SW 1271 (cell line): ENCODE measurements around the gene MTHFD1L.
A peak's percentile ranks its signal among the peaks of the same experiment; 100 is the strongest.

Experiments
- DNase-seq, 2 experiments: peaks; one replicate each; lab custom pipeline; 2025; lab: John Stamatoyannopoulos, UW

MTHFD1L gene

DNA sequence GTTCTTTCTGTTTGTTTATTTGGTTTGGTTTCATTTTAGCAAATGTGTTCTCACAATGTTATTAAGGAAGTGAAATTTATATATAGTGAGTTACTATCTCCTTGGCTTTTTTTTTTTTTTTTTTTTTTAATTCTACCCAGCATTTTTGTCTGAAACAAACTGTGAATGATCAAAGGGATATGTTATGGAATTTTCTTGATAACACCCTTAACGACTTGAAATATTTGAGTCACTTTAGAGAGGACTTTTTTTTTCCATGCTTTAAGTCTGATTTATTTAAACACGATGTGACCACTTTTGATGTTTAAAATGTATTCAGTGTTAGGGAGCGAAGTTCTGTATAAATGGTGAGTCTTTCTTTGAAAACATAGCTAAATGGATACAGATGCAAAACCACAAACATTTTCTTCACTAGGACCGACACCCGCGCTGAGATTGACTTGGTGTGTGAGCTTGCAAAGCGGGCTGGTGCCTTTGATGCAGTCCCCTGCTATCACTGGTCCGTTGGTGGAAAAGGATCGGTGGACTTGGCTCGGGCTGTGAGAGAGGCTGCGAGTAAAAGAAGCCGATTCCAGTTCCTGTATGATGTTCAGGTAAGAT is 149.7 kb downstream of the MTHFD1L start:
- DNase-seq = no peak

DNA sequence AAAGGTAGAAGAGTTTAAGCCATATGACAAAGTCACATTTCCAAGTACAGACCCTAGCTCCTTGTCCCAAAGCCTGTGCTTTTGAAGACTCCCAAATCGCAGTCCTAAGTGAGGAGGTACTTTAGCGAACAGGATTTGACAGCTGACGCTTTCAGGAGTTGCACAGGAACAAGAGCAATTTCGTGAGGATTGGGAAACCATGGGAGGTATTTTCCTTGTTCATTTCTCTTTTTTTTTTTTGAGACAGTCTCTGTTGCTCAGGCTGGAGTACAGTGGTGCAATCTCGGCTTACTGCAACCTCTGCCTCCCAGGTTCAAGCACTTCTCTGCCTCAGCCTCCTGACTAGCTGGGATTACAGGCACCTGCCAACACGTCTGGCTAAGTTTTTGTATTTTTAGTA is 150.6 kb downstream of the MTHFD1L start:
- no peak for DNase-seq

DNA sequence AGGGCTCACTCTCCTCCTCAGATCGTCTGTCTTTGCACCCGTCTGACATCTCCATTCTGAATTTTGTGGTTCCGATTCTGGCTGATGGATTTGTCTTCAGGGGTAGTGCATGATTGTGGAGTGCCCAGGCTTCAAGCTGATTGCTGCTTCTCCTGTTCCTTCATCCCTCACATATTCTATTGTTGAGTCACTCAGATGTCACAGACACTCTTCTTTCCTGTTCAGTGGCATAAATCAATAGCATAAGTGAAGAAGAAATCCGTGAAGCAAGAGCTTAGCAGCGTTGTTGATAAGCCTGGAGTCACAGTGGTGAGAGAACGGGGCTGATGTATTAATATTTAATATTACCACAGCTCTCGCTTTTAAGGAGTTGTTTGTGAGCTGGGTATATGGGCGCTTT is 152.5 kb downstream of the MTHFD1L start:
- DNase-seq = no peak

- DNase-seq = no peak
Measured at GRCh38 chr6:151018911-151019782, 153.6 kb downstream of the MTHFD1L start.

DNA sequence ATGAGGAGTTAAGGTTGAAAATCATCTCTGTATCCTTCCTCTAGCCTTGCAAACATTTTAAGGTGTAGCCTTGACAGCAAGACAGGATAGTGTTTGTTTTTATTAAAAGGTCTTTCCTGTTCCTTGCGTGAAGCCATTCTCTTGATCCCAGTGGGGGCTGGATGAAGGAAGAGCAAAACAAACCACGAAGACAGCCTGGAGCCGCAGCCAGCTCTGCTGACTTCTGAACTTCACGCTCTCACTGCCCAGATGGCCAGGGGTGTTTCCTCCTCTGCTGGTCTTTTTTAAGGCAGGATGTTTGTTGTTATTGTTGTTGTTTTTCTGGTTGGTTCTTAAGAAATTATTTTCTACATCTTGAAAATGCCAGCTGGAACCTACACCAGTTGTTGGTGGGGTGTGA is 156.4 kb downstream of the MTHFD1L start:
- DNase-seq = no peak

- DNase-seq = no peak
Measured at GRCh38 chr6:151022492-151022891, 157.0 kb downstream of the MTHFD1L start.

DNA sequence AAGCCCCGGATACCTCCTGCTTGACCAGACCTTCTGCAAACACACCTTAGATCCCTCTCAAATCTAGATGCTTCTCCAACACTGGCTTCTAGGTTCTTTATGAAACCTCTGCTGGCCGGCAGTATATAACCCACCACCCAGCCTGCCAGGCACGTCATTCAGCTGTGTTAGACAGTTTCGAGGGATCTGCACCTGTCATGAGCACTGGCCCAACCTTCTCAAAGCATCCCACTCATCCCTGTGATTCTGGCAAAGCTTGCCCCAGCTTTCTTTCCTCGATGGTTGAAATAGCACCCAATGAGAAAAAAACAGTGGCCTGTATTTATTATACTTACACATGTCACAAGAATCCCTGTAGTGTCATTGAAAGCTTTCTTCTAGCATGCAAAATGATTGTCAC is 157.8 kb downstream of the MTHFD1L start:
- DNase-seq = no peak

DNA sequence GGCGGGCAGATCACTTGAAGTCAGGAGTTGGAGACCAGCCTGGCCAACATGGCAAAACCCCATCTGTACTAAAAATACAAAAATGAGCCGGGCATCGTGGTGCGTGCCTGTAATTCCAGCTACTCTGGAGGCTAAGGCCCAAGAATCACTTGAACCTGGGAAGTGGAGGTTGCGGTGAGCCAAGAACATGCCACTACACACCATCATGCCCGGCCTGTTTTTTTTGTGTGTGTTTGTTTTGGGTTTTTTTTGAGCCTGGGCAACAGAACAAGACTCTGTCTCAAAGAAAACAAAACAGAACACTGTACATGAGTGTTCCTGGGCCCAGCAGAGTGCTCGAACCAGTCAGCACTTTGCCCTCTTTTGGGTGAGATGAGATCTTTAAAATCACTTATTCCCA is 159.1 kb downstream of the MTHFD1L start:
- no peak for DNase-seq

GRCh38 chr6:151025076-151025475 is 159.6 kb downstream of the MTHFD1L start:
- DNase-seq = no peak

- DNase-seq = no peak
Measured at GRCh38 chr6:151026041-151026663, 160.7 kb downstream of the MTHFD1L start.

- DNase-seq = no peak
Measured at GRCh38 chr6:151027295-151027747, 161.8 kb downstream of the MTHFD1L start.

DNA sequence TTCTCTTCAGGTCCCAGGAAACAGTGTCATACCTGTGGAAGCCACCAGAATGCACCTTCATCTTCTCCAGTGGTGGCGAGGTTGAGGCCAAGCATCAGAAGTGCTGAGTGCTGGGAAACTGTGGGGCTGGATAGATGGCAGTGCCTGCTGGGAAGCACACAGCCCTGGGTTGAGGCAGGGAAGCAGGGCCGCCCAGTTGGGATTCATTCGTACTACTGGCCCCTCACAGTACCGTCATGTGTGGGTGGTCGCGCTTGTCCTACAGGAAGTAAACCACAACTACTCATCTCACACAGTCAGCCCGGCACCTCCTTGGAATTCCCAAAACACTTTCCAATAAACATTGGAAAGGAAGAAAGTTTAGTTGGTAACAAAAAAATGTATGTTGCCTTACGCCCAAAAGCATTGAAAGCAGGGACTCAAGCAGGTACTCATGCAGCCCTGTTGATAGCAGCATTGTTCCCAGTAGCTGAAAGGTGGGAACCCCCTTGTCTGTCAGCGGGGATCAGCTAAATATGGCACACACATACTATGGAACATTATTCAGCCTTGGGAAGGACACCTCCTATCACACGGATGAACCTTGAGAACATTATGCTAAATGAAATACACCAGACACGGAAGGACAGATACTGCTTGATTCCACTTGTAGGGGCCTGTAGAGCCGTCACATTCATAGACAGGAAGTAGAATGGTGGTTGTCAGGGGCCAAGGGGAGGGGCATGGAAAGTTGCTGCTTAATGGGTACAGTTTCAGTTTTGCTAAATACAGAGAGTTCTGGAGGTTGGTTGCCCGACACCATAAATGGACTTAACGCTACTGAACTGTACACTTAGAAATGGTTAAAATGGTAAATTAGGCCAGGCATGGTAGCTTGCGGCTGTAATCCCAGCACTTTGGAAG is 162.7 kb downstream of the MTHFD1L start:
- DNase-seq = no peak

DNA sequence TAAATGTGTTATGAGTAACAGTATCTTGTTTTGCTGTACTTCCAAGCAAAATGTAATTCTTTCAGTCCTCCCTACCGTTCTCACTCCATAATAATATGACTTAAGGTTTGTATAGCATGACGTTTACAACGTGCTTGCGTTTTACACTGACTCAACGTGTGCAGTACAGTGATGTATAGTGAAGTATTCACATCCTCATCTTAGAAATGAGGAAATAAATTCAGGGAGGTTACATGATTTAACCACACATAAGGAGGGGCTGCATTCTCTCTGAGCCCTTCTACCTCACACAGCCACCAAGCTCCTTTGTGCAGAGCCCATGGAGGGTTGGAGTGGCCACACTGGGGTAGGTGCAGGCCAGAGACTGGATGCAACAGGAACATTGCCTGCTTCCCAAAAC is 164.5 kb downstream of the MTHFD1L start:
- no peak for DNase-seq

- DNase-seq = no peak
Measured at GRCh38 chr6:151032034-151032433, 166.5 kb downstream of the MTHFD1L start.

GRCh38 chr6:151034825-151035781 is 169.6 kb downstream of the MTHFD1L start:
- no peak for DNase-seq

DNA sequence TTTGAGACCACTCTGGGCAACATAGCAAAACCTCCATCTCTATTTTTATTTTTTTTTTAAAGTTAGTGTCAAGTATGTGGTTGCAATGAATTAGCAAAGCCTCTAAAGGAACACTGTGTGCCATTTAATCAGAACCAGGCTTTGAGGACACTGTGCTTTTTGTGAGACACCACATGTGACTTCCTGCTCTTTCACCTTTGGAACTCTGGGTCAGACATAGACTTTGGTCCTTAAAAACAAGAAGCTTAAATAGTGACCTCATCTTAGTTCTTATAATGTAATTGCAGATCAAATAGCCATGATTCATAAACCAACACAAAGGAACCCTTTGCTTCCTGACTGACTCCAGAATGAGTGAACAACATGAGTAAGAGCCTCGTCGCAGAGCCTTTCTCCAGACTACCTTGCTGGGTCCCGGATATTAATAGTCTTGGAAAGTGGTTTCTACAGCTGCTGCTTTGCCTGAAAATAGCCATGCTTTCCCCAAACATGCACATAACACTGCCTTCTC is 170.8 kb downstream of the MTHFD1L start:
- DNase-seq = peak; percentile 84 to 92

DNA sequence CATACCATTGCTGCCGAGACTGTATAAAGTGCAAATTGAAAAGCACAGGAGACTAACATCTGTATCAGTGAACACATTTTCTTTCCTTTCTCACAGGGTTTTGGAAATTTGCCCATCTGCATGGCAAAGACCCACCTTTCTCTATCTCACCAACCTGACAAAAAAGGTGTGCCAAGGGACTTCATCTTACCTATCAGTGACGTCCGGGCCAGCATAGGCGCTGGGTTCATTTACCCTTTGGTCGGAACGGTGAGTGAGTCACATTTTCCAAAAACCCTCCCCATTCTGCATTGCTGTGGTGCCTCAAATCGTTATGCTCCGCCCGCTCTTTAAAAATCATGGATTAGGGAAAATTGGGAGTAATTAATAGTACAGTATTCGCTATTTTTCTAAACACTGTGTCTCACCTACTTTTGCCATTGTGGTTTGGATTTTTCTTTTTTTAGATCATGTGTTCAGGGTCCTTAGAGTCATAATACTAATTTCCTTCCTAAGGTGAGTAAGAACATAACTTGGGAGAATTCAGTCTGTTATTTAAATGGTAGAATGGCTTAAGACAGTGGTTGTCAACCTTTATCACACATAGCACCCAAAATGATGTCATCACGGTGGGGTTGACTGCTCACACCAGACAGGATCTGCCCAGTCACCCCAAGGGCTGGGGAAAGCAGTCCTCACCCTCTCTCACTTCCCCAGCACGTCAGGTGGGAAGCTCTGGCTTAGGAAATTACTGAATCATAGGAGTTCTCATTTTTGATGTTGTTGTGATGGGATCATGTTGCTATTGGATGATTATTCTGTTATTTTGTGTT is 171.6 kb downstream of the MTHFD1L start:
- DNase-seq = no peak

DNA sequence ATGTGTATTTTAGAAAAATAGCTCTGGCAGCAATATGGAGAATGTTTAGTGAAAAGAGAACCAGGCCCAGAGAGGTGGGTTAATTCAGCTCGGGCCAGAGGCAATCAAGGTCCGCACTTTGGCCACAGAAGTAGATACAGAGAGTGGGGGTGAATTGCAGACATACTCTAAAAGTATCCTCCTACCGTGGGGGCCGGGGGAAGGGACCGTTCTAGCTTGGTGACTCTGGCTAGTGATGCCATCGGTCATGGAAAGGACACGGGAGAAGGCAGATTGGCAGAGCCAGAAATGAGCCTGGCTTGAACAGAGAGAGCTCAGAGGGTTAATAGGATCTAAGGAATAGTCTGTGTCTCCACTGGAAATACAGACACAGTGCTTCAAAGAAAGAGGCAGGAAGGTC is 173.1 kb downstream of the MTHFD1L start:
- DNase-seq = no peak

- peak; percentile 99 for DNase-seq
Measured at GRCh38 chr6:151040888-151041521, 175.5 kb downstream of the MTHFD1L start.
